Measurements from ENCODE around the gene PRDM16.

The PRDM16 gene

DNA sequence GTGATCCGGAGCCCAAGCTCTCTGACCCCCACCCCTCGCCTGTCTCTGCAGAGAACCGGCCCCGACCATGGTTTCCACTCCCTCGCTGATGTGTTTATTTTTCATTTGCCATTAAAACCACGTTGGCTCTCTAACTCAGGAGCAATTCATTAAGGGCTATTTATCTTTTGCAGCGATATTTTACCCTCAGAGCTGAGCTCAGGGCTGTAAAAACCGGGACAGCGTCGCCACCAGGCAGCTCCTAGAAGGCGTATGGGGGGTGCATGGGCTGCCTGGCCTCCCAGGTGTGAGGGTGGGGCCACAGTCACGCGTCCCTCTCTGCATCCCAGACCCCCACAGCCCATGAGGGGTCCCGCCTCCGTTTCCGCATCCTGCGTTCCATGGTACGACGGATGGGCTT, 71.4 kb downstream of the PRDM16 start:
- DNase-seq (ENCODE audit: low read depth, low spot score) = no peak

- DNase-seq (ENCODE audit: low read depth, low spot score) = no peak
Observed at GRCh38 chr1:3141129-3141528, 72.1 kb downstream of the PRDM16 start.

- DNase-seq (ENCODE audit: low read depth, low spot score) = no peak
Observed at GRCh38 chr1:3141836-3142235, 72.8 kb downstream of the PRDM16 start.

DNA sequence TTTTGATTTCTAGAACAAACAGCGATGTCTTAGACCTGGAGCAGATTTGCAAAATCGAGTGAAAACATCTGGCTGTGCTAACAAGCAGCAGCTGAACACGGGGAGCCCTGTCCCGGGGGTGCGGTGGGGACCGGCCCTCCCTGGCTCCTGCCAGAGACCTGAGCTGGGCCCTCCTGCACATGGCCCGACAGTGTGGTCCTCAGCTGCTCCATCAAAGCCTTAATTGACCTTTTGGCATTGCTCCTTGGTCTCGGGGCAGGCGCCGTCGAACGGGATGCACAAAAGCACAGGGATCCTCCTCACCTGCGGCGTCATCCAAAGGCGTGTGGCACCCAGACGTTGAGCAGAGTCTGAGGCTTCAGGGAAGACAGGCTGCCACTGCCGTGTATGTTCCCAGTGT, 73.2 kb downstream of the PRDM16 start:
- DNase-seq (ENCODE audit: low read depth, low spot score) = no peak

DNA sequence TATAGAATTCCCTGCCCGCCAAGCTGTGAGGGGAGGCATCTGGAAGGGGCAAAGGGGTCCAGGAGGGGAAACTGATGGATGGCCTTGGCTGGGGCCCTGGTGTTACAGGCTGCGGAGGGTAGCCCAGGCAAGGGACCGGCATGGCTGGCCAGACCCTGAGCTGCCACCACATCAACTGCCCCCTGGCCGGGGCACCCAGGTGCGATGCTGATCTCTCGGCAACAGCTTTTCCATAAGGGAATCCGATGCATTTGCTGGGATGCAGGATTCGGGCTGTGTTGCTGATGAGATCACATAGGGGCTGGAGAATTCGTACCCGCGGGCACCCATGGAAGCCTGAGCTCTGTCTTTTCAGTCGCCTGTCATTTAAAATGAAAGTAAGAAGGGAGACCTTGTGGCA, 73.7 kb downstream of the PRDM16 start:
- DNase-seq (ENCODE audit: low read depth, low spot score) = no peak

DNA sequence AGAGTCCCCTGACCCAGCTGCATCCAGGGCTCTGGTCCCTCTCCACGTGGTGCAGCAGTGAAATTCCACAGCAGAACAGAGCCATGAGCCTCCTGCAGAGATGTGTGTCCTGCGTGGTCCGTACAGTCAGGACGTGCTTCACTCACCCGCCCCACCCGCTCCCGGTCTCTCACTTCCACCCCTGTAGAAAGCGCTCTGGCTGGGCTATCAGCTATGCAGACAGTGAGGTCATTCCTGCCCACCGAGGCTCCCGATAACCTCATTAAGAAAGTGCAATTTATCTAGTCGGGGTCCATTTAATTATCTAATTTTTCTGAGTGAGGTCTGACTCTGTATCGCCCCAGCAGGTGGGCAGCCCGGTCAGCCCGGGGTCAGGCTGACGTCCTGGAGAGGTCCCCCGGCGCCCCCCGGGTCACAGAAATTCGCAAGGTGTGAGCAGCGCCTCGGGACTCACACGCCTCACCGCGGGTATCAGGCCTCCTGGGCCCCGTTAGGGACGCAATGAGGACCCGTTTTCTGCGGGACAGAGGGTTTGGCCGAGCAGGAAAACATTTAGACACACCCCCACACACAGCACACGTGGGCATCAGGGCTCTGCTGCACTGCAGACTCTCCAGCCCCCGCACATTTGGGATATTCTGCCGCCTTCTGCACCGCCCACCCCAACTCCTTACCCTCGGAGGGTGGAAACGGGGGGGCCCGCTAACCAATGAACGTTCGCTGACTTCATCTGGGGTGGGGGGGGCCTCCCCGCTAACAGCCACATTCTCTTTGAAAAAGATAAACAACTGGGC, 76.7 kb downstream of the PRDM16 start:
- no peak for DNase-seq (ENCODE audit: low read depth, low spot score)

GRCh38 chr1:3146458-3146857, 77.5 kb downstream of the PRDM16 start:
- DNase-seq (ENCODE audit: low read depth, low spot score) = no peak

DNA sequence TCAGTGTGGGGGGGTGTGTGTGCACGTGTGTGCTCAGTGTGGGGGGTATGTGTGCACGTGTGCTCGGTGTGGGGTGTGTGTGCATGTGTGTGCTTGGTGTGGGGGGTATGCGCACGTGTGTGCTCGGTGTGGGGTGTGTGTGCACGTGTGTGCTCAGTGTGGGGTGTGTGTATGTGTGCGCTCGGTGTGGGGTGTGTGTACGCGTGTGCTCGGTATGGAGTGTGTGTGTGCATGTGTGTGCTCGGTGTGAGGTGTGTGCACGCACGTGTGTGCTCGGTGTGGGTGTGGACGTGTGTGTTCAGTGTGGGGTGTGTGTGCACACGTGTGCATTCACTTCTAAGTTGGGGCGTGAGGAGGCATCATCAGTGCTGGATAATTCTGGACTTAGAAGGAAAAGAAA, 77.9 kb downstream of the PRDM16 start:
- no peak for DNase-seq (ENCODE audit: low read depth, low spot score)

DNA sequence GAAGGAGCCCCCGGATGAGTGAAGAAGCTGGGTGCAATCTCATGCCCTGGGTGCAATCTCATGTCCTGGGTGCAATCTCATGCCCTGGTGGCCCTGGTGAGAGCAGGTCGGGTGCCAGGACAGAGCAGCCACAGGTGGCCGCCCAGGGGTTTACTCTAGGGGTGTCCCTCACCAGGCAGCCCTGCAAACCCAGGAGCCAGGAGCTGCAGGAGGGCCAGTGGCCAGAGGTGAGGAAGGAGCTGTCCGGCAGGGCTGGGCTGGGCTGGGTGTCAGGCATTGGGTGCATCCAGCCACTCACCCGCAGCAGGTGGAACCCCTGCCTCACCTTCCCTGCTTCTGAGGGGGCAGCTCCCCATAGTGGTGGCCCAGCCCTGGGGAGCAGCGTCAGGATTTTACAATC, 79.2 kb downstream of the PRDM16 start:
- no peak for DNase-seq (ENCODE audit: low read depth, low spot score)

DNA sequence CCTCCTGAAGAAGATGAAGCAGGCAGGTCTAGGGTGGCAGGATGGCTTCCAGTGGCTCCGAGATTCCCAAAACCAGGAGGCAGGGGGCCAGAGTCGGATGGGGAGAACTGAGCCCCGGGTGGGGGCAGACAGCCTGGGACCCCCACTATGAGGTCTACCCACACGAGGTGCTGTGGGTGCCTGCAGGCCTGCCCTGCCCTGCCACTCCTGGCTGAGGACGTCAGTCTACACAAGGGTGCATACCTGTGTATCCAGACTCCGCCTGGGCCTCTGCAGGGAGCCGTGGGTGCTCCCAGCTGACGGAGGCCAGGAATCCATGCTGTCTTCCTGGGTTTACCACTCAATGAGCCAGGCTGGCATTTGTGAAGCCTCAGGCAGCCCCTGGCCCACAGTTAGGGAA, 80.3 kb downstream of the PRDM16 start:
- no peak for DNase-seq (ENCODE audit: low read depth, low spot score)

- DNase-seq (ENCODE audit: low read depth, low spot score) = no peak
Observed at GRCh38 chr1:3151456-3151855, 82.5 kb downstream of the PRDM16 start.

GRCh38 chr1:3152143-3152542, 83.1 kb downstream of the PRDM16 start:
- DNase-seq (ENCODE audit: low read depth, low spot score) = no peak

GRCh38 chr1:3153197-3153596, 84.2 kb downstream of the PRDM16 start:
- no peak for DNase-seq (ENCODE audit: low read depth, low spot score)

DNA sequence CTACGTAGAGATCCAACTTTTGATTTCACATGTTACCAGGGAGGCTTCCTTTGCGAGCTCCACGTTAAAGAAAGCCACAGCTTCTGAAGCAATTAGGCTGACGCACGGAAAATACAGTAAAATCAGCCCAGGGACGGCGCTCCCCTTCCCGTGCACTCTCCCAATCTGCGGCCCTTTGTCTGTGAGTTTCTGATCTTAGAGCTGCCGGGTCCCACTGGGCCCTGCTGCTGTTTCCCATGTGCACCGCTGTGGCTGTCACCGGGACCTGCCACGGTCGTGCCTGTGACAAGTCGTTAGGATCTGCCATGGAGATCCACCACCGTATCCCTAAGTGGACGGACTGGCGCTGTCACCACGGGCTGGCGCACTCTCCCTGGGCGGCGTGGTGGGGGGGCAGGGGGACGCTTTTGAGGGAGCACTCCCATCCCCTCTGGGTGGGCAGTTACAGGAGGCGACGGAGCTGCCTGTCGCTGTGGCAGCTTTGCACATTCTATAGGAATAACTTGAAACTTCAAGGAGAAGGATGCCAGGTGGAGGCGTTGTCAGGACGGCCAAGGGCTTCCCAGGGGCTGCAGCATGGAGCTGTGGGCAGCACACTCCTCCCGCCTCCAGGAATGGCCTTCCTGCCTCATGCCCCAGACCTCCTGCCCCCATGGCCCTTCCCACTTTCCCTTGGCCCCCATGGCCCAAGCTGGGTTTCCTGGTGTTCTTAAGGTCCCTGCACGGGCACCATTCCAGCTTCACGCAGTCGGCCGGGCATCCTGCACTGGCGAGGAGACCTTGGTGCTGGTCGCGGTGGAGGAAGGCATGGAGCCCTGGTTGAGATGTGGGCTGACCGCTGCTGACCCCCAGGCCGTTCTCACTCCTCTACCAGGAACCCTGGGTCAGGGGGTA, 85.1 kb downstream of the PRDM16 start:
- DNase-seq (ENCODE audit: low read depth, low spot score) = no peak

DNA sequence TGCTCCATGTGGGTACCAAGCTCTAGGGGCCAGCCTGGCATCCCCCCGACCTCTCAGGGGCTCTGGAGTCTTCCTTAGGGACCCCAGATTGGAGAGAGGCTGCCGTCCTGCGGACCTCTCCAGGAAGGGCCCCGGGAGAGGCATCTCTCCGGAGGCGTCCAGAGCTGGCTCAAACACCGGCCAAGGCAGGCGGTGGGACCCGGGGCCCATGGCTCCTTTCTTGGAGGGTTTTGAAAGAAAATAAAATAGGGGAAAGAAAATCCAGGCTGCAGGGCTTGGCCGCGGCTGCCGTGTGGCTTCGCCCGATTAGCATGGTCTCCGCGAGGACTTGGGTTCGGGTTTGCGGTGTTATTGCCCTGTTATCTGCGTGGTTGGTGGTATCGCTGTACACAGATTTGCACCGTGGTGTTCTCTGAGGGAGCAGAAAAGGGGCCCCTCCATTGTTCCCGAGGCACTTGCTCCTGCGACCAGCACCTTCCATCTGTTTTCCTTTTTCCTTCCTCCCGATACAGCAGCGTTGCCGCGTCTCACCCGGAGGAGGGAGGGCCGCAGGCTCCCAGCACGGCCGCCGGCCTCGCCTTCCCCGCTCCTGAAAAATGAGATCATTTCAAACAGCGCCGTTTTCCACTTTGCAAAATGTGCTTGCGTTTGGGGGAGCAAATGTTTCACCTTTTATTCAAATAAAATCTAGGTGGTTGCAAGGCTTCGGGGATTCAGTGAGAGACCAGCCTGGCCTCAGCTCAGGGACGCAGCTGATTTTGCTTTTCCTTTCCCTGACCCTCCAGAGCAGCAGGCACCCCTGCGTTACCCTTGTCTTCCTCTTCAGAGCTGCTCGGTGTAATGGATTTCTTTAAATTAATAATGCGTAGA, 86.3 kb downstream of the PRDM16 start:
- DNase-seq (ENCODE audit: low read depth, low spot score) = no peak

DNA sequence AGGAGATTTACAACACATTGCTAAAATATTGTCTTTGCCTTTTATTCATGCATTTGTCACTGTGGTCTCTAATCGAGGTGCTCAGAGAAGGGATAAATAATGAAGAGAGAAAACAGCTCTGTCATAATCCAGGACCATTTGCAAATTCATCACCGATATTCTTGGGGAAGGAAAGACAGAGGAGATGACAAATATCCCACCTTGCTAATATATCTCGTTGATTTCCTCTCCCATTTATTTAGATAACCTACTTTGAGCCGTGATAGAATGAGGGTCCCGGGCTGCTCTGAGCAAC, 86.9 kb downstream of the PRDM16 start:
- no peak for DNase-seq (ENCODE audit: low read depth, low spot score)

DNA sequence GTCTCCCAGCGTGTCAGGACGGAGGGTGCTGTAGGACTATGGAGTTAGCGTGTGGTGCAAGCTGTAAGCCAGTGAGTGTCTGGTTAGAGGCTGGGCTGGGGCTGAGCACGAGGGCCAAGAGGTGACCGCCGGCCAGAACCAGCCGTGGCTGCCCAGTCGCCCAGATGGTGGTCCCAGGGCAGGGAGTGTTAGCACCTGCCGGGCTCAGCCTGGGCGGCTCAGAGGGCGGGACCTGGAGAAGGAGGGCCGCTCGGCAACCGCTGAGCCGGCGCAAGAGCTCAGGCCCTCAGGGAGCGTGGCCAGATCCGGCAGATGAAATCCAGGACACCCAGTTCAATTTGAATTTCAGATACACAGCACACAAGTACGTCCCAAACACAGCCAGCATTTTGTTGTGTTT, 87.9 kb downstream of the PRDM16 start:
- no peak for DNase-seq (ENCODE audit: low read depth, low spot score)

DNA sequence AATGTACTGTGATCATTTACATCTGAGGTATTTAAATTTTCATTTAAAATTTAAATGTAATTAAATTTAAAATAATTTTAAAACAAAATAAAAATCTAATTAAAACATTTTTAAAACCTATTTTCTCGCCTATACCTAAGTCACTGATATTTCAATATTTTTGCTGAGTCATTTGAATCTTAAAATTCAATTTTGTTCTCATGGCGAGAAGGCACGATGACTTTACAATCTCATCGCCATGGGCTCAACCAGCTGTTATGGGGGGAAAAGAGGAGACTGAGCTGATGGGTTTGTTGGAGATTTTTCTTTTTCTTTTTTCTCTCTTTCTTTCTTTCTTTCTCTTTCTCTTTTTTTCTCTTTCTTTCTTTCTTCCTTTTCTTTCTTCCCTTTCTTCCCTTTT, 89.3 kb downstream of the PRDM16 start:
- no peak for DNase-seq (ENCODE audit: low read depth, low spot score)

- DNase-seq (ENCODE audit: low read depth, low spot score) = no peak
Observed at GRCh38 chr1:3159121-3159520, 90.1 kb downstream of the PRDM16 start.

- DNase-seq (ENCODE audit: low read depth, low spot score) = no peak
Observed at GRCh38 chr1:3159996-3160395, 91.0 kb downstream of the PRDM16 start.

DNA sequence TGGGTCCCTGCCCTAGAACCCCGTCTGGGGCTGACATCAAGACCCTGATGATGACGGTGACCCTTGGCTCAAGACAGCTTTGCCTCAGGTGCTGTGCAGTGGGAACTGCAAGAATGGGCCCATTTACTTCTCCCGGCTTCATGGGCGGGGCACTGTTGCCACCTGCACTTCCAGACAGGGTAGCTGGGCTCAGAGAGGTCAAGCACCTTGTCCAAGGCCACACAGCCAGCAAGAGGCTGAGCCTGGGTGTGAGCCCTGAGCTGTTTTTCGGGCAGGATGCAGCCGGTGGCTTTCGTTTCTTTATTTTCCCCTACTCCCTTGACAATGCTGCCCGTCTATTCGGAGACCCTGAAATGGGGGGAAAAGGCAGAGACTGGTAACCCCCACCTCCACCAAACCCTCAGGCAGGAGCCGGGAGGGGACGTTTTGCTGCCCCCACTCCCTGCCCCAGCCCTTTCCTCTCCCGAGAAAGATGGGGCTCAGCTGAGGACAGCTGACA, 91.7 kb downstream of the PRDM16 start:
- no peak for DNase-seq (ENCODE audit: low read depth, low spot score)

Measured in smooth muscle cell of the brain vasculature (primary cell).